T-helper 1 cell treated with Interleukin-12 subunit alpha and Interleukin-12 subunit beta and Interleukin-4 antibody, amounts not matched to agents 30 ng/mL and 1 ng/mL, for 36 hours (primary cell): Measurements from ENCODE around the gene CCDC136. TPM values are rescaled to one million over a fixed set of nuclear protein-coding genes. Genes with fewer than 3 reads are reported as not detected.

Experiments
- intact Hi-C: fragments of 100-400 bp; cut with micrococcal nuclease; formaldehyde crosslinking; loops from one replicate; pipeline ENCODE4 v1.15.1; 2024
- total RNA-seq: library from RNA; stranded (reverse); gene quantifications from 2 replicates; pipeline ENCODE4 v1.2.3, GENCODE V29; 2022

The CCDC136 gene
- total RNA-seq, 1 donor from 2014 or later, result 5.3 TPM

- intact Hi-C loops, result no loop called here
These were observed 10.1 kb downstream of the CCDC136 start for GRCh38 chr7:128801667-128802418.

- intact Hi-C loops, result no loop called here
These were observed 12.7 kb downstream of the CCDC136 start for GRCh38 chr7:128804484-128804883.

GRCh38 chr7:128805225-128805624, 13.5 kb downstream of the CCDC136 start:
- intact Hi-C loops, result no loop called here

GRCh38 chr7:128807191-128807590, 15.4 kb downstream of the CCDC136 start:
- intact Hi-C loops, result no loop called here

- intact Hi-C loops, result no loop called here
These were observed 17.6 kb downstream of the CCDC136 start for GRCh38 chr7:128809363-128809762.

GRCh38 chr7:128810473-128810872, 18.7 kb downstream of the CCDC136 start:
- intact Hi-C loops, result no loop called here

- intact Hi-C loops, result no loop called here
These were observed 19.2 kb downstream of the CCDC136 start for GRCh38 chr7:128810997-128811396.

GRCh38 chr7:128811631-128812430, 20.1 kb downstream of the CCDC136 start:
- intact Hi-C loops, result no loop called here

GRCh38 chr7:128812514-128813168, 20.9 kb downstream of the CCDC136 start:
- intact Hi-C loops, result no loop called here

GRCh38 chr7:128814499-128814898, 22.7 kb downstream of the CCDC136 start:
- intact Hi-C loops, result no loop called here

- intact Hi-C loops, result no loop called here
These were observed 23.6 kb downstream of the CCDC136 start for GRCh38 chr7:128815289-128815942.

- intact Hi-C loops, result no loop called here
These were observed 26.9 kb downstream of the CCDC136 start for GRCh38 chr7:128818694-128819093.

GRCh38 chr7:128821724-128822123, 30.0 kb downstream of the CCDC136 start:
- intact Hi-C loops, result no loop called here

GRCh38 chr7:128826512-128826911, 34.7 kb downstream of the CCDC136 start:
- intact Hi-C loops, result no loop called here

- intact Hi-C loops, result no loop called here
These were observed 35.1 kb downstream of the CCDC136 start for GRCh38 chr7:128826916-128827247.

GRCh38 chr7:128827248-128827958, 35.6 kb downstream of the CCDC136 start:
- intact Hi-C loops, result no loop called here

- intact Hi-C loops, result no loop called here
These were observed 36.4 kb downstream of the CCDC136 start for GRCh38 chr7:128827971-128828711.

- intact Hi-C loops, result no loop called here
These were observed 37.8 kb downstream of the CCDC136 start for GRCh38 chr7:128829391-128830166.
